GM18508 (cell line): ENCODE results near the gene PTGIS.
"Not testable (repeated sequence)": the region's sequence is repeated elsewhere in the genome, so short reads cannot be mapped to it uniquely, and the experiment has no call there.

Experiments
- ATAC-seq: cut with Tn5 transposase; IDR thresholded peaks from one replicate; pipeline ENCODE4 v1.9.1; 2021; ENCODE audit warnings: moderate number of reproducible peaks; ENCODE audit not compliant: insufficient read depth, unreplicated experiment

The PTGIS gene

DNA sequence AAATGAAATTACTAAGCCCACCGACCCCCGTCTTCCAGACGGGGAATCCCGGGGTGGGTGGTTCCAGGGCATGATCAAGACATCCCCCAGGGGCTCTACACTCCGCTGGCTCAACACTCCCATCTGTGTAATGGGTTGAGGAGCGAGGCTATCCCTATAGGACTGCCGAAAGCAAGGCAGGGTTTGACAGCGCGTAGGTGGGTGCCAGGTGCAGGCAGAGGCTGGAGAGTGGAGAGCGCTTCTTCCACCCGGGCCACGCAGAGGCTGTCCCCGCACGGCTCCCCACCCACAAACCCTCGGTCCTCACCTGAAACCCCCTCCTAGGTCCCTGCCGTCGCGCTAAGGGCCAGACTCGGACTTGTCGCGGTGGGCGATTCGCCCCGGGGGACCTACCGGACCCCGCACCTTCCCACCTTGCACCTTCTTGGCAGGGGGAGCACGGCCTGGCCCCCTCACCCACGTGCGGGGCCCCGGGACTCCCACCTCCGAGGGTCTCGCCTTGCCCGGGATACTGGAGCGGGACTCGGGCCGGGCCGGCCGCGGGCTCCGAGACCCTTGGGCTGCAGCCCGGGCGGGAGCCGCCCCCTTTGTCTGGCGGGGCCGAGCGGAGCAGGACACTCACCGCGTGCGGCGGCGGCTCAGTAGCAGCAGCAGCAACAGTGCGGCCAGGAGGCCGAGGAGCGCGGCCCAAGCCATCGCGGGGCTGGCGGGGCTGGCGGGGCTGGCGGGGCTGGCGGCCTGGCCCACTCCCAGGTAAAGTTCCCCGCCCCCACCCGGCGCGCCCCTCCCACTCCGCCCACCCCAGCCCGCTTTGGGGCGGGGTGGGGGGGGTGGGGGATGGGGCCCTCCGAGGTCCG is at the start of gene PTGIS:
PTGIS (minus strand) TSS at position 717 of the 857 bp plus-strand sequence; CDS start at position 696, 21 bp downstream.
- ATAC-seq = no peak

DNA sequence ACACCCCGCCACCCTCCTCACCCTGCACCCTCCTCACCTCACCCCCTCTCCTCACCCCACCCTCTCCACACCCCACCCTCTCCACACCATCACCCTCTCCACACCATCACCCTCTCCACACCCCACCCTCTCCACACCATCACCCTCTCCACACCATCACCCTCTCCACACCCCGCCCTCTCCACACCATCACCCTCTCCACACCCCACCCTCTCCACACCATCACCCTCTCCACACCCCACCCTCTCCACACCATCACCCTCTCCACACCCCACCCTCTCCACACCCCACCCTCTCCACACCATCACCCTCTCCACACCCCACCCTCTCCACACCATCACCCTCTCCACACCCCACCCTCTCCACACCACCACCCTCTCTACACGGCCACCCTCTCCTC is 49.5 kb upstream of the PTGIS start:
- not testable (repeated sequence) for ATAC-seq

DNA sequence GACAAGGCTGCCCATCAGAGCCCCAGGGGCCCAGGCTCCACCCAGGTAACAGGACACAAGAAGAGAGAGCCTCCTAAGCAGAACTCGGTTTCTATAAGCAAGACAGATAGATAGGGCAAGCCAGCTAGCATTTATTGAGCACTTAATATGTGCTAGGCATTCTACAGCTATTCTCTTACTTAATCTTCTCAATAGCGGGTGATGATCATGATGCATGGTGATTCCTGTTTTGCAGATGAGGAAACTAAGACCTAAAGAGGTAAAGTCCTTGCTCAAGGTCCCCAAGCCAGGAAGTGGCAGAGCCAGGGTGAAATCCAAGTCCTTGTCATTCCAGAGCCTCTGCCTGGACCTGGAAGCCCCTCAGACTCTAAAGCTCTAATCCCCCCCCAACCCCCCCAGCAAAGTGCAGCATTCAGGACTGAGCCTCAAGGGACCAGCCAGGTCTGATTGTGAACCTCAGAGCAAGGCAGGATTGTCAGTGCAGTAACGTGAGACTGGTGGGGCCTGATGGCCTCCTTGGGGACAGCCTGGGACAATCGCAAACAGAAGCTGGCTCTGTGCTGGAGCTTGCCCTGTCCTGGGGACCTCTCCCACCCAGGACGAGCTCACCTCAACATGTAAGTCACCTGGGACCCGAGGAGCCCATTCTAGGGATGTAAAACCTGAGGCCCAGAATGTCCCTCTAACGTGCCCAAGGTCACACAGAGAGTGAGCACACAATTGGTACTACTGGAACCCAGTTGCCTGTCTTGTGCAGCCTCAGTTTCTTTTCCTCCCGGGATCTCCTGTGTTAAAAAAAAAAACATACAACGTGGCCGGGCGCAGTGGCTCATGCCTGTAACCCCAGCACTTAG is 48.4 kb upstream of the PTGIS start:
- no peak for ATAC-seq

DNA sequence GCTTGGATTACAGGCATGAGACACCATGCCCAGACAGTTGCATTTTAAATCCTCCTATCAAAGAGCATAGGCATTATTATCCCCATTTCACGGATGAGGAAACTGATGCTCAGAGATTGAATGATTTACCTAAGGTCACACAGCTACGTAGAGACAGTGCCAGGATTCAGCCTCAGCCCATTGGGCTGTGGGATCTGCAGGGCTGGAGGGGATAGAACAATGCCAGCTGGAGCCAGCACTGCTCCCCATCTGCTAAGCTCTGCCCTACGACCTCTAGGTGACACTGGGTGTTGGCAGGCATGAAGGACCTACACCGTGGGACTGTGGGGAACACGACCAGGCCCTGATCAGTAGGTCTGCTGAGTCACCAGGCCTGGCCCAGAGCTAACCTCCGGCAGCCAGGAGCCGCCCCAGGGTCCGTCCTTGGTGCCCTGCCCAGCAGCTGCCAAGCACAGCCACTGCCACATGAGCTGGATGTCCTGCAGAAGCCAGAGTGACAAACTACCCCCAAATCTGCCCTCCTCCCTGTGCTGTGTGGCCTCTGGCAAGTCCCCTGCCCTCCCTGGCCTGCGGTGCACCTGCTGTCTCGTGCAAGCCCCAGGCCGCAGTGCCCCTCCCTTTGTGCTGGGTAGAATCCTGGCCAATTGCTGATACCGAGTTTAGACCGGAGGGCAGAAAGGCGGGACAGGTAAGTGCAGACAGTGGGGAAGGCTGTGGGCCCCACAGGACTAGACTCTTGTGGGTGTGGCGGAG is 47.6 kb upstream of the PTGIS start:
- no peak for ATAC-seq

DNA sequence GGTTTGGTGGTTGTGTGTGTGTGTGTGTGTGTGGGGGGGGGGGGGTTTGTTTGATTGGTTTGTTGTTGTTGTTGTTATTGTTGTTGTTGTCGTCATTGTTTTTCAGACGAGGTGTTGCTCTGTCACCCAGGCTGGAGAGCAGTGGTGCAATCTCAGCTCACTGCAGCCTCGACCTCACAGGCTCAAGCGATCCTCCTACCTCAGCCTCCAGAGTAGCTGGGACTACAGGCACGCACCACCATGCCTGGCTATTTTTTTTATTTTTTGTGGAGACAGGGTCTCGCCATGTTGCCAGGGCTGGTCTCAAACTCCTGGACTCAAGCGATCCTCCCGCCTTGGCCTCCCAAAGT is 47.1 kb upstream of the PTGIS start:
- ATAC-seq = not testable (repeated sequence)

DNA sequence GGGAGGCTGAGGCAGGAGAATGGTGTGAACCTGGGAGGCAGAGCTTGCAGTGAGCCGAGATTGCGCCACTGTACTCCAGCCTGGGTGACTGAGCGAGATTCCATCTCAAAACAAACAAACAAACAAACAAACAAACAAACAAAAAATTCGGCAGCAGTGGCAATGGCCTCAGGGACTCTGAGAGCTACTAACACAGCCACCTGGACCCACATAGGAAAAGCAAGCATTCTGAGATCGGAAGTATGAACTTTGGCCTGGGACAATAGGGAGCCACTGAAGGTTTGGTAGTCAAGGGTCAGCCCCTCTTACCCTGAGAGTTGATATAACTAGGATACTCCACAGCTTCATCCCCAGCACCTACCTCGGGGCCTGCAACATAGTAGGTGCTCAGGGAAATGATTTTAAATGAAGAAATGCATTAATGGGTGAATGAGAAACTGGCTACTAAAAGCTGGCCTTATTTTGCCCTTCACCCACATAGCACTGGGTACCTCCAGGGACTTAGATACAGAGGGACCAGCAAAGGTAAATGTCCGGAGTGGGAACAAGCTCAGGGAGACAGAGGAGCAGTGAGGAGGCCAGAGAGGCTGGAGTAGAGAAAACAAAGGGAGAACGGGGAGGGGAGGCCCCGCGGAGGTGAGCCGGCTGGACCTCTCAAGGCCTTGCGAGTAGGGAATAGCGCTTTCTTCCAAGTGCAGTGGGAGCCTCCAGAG is 46.6 kb upstream of the PTGIS start:
- no peak for ATAC-seq

DNA sequence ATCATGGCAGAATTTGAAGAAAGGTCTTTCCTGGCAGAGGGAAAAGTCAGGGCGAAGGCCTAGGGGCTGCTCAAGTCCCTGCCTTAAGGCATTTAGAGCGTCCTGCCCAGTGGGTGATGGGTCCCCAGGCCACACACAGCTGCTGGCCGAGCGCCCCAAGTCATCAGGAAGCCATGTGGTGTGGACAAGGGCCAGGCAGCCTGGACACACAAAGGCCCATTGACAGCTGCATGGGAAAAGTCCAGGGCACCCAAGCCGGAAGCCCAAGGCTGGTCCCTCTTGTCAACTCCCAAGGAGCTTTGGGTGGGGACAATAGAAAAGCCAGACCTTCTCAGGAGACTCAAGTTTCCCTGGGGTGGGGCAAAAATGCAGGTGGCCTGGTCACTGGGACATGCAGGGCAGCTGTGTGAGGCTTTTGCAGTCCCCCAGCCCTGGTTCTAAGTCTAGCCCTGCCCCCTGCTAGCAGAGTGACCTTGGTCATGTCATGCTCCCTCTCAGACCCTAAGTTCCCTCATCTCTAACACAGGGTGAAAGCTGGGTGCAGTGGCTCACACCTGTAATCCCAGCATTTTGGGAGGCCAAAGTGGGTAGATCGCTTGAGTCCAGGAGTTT is 44.3 kb upstream of the PTGIS start:
- no peak for ATAC-seq

DNA sequence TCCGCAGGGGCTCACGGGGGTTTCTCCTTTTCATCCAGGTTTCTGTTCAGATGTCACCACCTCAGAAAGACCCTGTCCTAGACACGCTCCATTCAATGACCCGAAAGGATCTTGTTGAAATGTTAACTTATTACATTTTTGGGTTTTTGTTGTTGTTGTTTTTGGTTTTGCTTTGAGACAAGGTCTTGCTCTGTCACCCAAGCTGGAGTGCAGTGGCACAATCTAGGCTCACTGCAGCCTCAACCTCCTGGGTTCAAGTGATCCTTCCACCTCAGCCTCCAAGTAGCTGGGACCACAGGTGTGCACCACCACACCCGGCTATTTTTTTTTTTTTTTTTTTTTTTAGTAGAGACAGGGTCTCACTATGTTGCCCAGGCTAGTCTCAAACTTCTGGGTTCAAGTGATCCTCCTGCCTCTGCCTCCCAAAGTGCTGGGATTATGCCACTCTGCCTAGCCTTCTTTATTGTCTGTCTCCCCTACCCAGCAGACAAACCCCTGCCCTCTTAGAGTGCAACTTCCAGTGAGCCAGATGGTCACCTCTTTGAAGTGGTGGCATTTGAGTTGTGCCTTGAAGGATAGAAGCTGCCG is 43.7 kb upstream of the PTGIS start:
- ATAC-seq = not testable (repeated sequence)

DNA sequence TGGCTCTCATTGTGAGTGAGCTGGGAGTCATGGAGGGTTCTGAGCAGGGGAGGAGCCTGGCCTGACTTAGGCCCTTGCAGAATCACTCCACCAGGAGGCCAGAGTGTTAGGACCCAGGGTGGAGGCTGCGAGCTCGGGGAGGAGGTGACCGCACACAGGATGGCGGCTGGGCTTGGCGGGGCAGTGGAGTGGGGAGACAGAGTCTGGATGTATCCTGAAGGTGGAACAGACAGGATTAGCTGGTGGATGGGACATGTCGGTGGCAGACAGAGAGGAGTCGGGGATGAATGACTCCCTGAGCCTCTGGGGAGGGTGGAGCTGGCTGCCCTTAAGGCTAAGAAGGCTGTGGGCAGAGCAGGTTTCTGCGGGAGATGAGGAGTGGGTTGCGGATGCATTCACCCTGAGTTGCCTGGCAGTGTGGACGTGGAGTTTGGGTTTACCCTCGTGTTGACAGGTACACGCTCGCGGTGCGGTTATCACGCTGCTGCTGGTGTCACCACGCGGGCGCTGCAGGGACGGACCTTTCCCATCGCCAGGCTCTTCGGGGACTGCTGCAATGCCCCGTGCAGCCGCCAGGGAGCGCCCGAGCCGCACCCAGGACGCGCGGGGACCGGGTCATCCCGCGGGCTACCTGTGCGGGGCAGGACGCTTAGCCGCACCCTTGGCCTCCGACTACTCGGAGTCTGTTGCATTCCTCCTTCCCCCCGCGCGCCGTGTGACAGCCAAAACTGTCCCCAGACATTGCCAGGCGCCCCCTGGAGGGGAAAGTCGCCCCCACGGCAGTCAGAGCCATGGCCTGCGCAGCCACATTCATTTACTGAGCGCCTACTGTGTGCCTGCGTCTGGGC is 43.0 kb upstream of the PTGIS start:
- ATAC-seq = no peak

DNA sequence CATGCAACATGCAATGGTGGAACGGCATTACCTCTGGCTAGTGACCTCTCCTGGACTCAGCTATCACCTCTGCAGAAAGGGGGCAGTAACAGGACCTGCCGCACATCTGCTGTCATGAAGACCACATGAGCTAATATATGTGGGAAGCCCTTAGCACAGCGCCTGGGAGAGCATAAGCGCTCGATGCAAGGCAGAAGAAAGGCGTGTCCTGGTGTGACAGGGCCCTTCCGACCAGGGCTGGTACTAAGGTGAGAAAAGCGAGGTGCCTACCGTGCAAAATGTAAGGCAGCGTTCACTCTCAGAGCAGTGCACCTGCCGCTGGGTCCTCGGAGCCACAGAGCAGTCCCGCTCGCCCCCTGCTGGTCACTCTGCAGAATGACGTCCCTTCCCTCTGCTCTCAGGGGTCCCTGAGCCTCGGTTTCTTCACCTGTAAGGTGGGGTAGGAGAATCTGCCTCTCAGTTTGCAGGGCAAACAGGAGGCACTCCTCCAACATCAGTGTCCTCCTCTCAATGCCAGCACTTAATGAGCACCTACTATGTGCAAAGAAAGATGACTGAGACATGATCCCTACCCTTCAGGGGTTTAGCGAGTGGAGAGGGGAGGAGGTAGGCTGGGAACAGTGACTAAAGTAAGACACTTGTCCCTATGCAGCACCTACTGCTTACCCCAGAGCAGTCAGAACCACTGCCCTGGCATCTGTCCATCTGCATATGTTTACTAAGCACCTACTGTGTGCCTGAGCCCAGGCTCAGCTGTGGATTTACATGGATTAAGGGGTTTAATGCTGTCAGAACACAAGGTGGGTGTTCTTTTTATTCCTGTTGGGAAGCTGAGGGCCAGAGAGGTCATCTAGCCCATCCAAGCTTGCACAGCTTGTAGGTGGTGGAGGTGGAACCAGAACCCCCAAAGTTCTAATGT is 41.1 kb upstream of the PTGIS start:
- no peak for ATAC-seq

DNA sequence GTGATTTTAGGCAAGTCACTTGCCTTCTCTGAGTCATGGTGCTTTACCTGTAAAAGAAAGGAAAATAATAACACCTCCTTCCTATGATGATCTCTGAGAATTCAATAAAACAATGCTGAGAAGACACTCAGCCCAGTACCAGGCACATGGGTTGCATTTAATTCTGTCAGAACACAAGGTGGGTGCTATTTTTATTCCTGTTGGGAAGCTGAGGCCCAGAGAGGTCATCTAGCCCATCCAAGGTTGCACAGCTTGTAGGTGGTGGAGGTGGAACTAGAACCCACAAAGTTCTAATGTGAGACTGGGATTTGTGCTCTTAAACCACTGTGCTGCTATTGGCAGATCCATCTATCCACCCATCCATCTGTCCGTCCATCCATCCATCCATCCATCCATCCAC is 39.6 kb upstream of the PTGIS start:
- no peak for ATAC-seq

DNA sequence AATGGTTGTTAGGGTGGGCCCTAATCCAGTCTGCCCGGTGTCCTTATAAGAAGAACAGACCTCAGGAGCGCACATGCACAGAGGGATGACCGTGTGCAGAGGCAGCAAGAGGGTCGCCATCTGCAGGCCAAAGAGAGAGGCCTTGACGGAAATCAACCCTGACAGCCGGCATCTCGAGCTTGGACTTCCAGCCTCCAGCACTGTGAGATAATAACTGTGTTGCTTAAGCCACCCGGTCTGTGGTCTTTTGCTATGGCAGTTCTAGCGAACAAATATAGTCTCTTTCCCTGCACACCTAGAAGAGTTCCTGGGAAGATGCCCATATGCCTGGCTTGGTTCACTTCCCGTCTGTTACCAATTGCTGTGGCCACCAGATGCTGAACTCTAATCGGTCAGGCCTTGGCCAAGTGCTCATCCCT is 35.3 kb upstream of the PTGIS start:
- ATAC-seq = no peak

DNA sequence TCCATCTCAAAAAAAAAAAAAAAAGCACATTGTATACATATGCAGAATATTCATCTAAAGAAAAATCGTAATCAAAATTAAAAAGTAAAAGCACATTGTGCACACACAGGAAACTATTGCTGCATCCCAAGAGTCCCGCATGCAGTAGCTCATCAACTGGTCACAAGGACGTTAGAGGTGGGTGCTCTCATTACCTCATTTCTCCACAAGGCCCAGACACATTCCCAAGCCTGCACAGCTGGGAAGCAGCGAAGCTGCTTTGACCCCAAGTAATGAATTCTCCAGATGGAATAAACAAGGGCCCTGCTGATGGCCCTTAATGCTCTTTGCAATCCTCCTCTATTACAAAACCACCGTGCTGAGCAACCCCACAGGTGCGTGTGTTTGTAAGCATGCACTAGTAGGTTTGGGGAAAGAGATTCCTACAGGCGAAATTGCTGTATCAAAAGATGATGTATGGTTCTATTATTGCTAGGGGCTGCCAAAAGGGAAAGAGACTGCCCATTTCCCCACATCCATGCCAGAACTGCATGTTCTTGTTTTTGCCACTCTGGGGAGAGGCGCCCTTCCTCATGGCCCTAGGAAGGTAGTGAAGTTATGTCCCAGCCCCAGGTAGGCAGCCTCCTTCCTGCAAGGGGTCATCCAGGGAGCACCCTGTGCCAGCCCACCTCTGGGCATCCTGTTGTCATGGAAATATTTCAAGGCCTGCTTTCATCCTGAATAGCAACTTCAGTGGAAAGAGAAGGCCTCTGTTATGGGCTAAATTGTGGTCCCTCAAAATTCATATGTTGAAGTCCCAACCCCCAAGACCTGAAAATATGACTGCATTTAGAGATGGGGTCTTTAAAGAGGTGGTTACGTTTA is 34.6 kb upstream of the PTGIS start:
- ATAC-seq = no peak

DNA sequence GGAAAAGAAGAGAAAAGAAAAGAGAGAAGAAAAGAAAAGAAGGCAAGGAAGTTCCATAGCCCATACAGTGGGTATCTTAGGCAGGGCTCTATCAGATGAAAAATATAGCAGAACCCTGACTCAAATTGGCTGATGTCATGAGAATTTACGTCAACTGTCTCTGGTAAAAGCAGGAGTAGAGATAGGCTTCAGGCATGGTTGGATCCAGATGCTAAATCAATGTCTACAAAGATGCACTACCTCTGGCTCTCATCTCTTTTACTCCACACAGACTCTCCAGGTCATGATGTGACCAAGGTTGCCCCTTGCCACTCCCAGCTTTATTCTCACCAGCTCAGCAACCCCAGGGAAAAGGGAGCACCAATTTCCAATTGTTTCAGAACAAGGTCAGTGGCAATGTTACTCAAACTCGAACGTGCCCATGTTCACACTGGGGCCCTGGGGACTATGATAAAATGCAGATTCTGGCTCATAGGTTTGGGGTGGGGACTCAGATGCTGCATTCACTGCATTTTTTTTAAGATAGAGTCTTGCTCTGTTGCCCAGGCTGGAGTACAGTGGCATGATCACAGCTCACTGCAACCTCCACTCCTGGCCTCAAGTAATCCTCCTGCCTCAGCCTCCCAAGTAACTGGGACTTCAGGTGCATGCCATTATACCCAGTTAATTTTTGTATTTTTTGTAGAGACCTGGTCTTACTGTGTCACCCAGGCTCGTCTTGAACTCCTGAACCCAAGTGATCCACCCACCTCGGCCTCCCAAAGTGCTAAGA is 33.4 kb upstream of the PTGIS start:
- no peak for ATAC-seq

DNA sequence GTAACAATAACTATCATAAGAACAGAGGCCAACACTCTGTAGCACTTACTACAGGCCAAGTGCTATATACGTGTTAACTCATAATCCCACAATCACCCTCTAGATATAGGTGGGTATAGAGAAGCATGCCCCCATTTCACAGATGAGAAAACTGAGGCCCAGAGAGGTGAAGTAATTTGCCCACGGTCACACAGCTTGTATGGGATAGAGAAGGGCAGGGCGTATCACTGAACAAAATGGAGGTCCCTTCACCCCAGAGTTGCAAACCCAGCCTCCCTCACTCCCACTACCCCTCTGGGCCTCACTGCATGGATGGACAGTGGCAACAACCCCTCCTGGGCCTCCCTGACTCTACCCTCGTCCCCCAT is 31.8 kb upstream of the PTGIS start:
- ATAC-seq = no peak
